Upper lobe of left lung (tissue), 6 donors: ENCODE data around the gene YPEL3. TPM values are rescaled to one million over a fixed set of nuclear protein-coding genes. Genes with fewer than 3 reads are reported as not detected.

Experiments
- total RNA-seq, 6 donors: library from RNA; depleted of rRNA in 4 of 6; stranded (reverse); fragments of >200 nt in 4 of 6; gene quantifications; one replicate each; pipeline versions ENCODE4 v1.1.0 to v1.2.1, GENCODE V29; 2016 to 2021
- donor health status: DM: no; HTN: no; CAD: no; lungs with moderate emphysema.
- donor health status: DM: no; HTN: yes; CAD: no; lungs with severe emphysema.

The YPEL3 gene
- total RNA-seq, 6 donors from 2014 or later, result 81.5 to 228 (median 116) TPM

Other genes with a start within 250 kb of the YPEL3 start
- gene CDIPT, start 233.0 kb downstream of the YPEL3 start, total RNA-seq, result 100 to 1,000 TPM in 1 of 6 donors, 10 to 100 TPM in 5; 60.3 to 119 (median 94.4) TPM
- gene SEZ6L2, start 196.7 kb downstream of the YPEL3 start, total RNA-seq, result 10 to 100 TPM in 3 of 6 donors, 1 to 10 TPM in 3; 4.2 to 13.5 (median 8.2) TPM
- gene ASPHD1, start 195.7 kb downstream of the YPEL3 start, total RNA-seq, result 1 to 10 TPM in 4 of 6 donors, under 1 TPM in 1, not detected in 1; 0.78 to 4.2 (median 2.4) TPM
- gene KCTD13, start 170.0 kb downstream of the YPEL3 start, total RNA-seq, result 10 to 100 TPM; 15.5 to 71.2 (median 24.4) TPM
- 100 to 1,000 TPM in 5 of 6 donors, 10 to 100 TPM in 1; 95.4 to 187 (median 139) TPM for gene TMEM219, start 134.1 kb downstream of the YPEL3 start, total RNA-seq
- 100 to 1,000 TPM in 2 of 6 donors, 10 to 100 TPM in 4; 70.2 to 195 (median 81.5) TPM for gene TAOK2, start 122.3 kb downstream of the YPEL3 start, total RNA-seq
- gene HIRIP3, start 100.6 kb downstream of the YPEL3 start, total RNA-seq, result 10 to 100 TPM; 11.5 to 28.2 (median 25.0) TPM
- 10 to 100 TPM; 29.5 to 82.8 (median 55.7) TPM for gene INO80E, start 100.0 kb downstream of the YPEL3 start, total RNA-seq
- gene DOC2A, start 85.2 kb downstream of the YPEL3 start, total RNA-seq, result 10 to 100 TPM in 1 of 6 donors, 1 to 10 TPM in 5; 1.2 to 11.0 (median 6.5) TPM
- not detected for gene C16orf92, start 73.0 kb downstream of the YPEL3 start, total RNA-seq
- under 1 TPM in 1 of 6 donors, not detected in 5; 0.14 TPM for gene TLCD3B, start 64.9 kb downstream of the YPEL3 start, total RNA-seq
- 100 to 1,000 TPM; 303 to 964 (median 731) TPM for gene ALDOA, start 30.5 kb downstream of the YPEL3 start, total RNA-seq
- 10 to 100 TPM; 44.4 to 99.4 (median 80.0) TPM for gene PPP4C, start 20.2 kb downstream of the YPEL3 start, total RNA-seq
- gene TBX6, start 4.3 kb downstream of the YPEL3 start, total RNA-seq, result 1 to 10 TPM in 5 of 6 donors, under 1 TPM in 1; 0.69 to 9.4 (median 1.4) TPM
- gene GDPD3, start 17.3 kb upstream of the YPEL3 start, total RNA-seq, result 10 to 100 TPM in 2 of 6 donors, 1 to 10 TPM in 4; 1.1 to 17.8 (median 5.4) TPM
- 100 to 1,000 TPM in 2 of 6 donors, 10 to 100 TPM in 4; 48.9 to 120 (median 76.0) TPM for gene MAPK3, start 27.0 kb upstream of the YPEL3 start, total RNA-seq
- 100 to 1,000 TPM in 1 of 6 donors, 10 to 100 TPM in 5; 42.2 to 159 (median 80.3) TPM for gene CORO1A, start 87.4 kb upstream of the YPEL3 start, total RNA-seq
- 100 to 1,000 TPM in 3 of 6 donors, 10 to 100 TPM in 3; 58.0 to 173 (median 100) TPM for gene BOLA2B, start 97.5 kb upstream of the YPEL3 start, total RNA-seq
- 100 to 1,000 TPM in 1 of 6 donors, 10 to 100 TPM in 5; 38.6 to 127 (median 63.6) TPM for gene SLX1A, start 97.7 kb upstream of the YPEL3 start, total RNA-seq
- gene SULT1A3, start 103.0 kb upstream of the YPEL3 start, total RNA-seq, result 10 to 100 TPM in 5 of 6 donors, 1 to 10 TPM in 1; 9.6 to 69.1 (median 20.0) TPM
- gene NPIPB13, start 152.3 kb upstream of the YPEL3 start, total RNA-seq, result 10 to 100 TPM in 2 of 6 donors, 1 to 10 TPM in 4; 2.1 to 18.9 (median 4.9) TPM